ENCODE results near the gene GBA2.

GRCh38 chr9:35755071-35755470, 6.0 kb upstream of the GBA2 start:
- TF ChIP-seq EZH2 (IDR thresholded peaks at IDR 0.05) (no peak), CTCF (IDR thresholded peaks at IDR 0.05 in 2 of 3, conservative IDR thresholded peaks at IDR 0.05 in 1 of 3; ENCODE audit: borderline replicate concordance in 1 of 3, insufficient read depth in 1 of 3, low read depth in 2 of 3, low read length in 2 of 3) (no peak)
